Fibroblast of peridontal ligament (primary cell): ENCODE measurements around the gene SYNPO.

Source experiments
- DNase-seq: peaks from one replicate; pipeline ENCODE4 v3.0.0-alpha.2; 2010; ENCODE audit errors: extremely low read depth

Gene SYNPO

DNA sequence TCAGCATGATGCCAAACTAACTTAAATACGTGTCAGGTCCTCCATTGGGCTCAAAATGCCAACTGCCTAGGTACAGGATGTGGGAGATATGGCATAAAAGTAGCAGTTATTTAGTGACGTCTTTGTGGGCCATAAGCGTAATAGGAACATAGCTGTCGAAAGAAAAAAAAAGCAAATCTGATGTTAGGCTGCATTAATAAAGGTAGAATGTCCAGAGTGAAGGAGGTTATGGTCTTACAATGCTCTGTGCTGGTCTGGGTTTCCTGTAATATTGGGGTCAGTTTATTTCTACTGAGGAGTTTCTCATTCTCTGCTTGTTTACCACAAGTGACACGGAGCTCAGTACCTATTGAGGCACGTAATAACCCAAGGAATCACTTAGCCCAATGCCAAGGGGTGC, 33.4 kb upstream of the SYNPO start:
- no peak for DNase-seq

DNA sequence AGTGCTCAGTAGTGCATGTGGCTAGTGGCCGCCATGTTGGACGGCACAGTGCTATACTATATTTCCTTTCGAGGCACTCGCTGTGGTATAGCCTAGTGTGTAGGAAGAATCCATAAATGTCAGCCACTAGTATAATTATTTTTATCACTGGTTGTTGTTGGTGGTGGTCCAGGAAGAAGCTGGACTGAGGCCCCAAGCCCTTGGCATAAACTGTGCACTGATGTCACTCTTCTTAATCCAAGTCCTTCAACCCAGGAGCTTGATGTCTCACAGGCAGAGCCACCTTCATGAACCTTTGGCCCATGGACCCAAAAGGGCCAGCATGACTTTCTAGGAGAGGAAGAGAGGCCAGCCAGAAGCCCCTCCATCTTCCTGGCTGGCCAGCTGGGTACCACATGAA, 32.5 kb upstream of the SYNPO start:
- DNase-seq = no peak

DNA sequence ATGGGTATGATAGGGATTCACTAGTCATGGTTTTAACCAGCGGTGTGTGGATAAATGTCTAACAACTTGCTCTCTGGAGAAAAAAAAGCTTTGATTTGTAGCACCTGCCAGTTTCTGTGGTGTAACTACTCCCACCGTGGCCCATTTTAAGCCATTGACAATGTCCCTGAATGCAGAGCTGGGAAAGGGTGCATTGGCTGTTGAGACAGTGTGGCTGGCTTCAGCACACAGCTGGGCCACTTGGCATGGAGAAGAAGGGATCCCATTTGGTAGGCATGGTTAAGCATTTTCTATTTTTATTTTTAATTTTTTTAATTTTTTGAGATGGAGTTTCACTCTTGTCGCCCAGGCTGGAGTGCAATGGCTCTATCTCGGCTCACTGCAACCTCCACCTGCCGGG, 31.5 kb upstream of the SYNPO start:
- no peak for DNase-seq

GRCh38 chr5:150609843-150610584, 30.4 kb upstream of the SYNPO start:
- no peak for DNase-seq

GRCh38 chr5:150611026-150611425, 29.4 kb upstream of the SYNPO start:
- no peak for DNase-seq

DNA sequence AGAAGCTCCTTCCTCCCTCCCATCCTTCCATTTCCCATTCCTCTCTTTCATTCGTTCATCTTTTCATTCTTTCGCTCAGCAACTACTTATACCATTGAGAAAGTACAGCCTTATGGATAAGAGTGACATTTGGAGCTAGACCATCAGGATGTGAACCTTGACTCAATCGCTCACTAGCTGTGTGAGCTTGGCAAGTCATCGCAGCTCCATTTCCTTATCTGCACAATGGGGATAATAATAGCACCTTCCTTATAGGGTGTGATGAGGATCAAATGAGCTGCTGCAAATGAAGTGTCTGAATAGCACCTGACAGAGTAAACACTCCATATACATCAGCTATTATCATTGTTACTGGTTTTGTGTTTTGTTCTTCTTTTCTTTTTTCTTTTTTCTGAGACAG, 28.1 kb upstream of the SYNPO start:
- DNase-seq = no peak

DNA sequence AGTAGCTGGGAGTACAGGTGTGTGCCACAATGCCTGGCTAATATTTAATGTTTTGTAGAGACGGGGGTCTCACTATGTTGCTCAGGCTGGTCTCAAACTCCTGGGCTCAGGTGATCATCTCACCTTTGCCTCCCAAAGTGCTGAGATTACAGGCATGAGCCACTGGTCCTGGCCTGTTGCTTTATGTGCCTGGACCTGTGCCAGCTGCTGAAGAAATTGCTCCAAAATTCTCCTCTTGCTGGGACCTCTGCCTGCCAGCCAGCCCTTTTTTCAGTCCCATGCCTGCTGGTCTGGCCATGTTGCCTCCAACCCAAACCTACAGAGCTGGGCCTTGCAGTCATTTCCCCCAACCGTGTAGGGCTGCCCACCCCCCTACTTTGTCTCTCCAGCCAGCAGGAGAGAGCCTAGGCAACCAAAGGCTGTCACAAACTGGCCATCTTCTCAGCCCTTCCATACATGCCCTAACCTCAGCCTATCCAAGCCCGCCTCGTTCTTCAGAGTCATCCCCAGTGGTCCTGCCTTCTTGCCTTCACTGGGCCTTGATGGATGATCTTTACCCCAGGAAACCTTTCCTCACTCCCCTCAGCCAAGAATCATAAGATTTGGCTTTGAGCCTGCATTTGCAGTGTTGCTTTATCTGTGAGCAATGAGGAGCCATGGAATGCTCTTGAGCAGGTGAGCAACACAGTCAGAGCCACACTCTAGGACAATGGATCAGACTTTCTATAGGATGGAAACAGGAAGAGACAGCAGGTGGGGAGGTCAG, 27.4 kb upstream of the SYNPO start:
- DNase-seq = no peak

GRCh38 chr5:150613991-150614660, 26.3 kb upstream of the SYNPO start:
- no peak for DNase-seq

- DNase-seq = no peak
Measured at GRCh38 chr5:150614661-150615060, 25.8 kb upstream of the SYNPO start.

DNA sequence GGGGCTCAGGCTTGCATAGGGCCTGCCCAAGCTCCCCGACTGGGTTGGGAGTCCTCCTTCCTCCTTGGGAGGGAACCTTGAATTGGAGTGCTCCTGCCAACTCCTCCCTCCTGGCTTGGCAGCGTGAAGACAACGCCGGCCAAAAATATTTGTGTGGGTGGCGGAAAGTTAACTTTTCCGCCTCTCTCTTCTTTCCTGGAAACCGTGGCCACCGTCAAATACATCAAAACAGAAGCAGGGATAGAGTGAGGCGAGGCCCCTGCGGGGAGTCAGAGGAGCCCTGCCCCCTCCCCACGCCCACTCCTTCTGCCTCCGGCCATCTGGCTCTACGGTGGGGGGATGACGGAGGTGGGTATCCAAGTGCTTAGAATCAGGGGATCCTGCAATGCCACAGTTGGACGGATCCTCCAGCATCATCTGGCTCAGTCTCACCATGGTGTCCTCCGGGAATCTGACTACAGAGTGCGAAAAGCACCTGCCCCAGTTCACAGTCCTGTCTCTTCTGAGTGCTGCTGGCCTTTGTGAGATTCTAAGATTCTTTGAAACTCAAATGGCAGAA, 25.2 kb upstream of the SYNPO start:
- peak; percentile 50 for DNase-seq

DNA sequence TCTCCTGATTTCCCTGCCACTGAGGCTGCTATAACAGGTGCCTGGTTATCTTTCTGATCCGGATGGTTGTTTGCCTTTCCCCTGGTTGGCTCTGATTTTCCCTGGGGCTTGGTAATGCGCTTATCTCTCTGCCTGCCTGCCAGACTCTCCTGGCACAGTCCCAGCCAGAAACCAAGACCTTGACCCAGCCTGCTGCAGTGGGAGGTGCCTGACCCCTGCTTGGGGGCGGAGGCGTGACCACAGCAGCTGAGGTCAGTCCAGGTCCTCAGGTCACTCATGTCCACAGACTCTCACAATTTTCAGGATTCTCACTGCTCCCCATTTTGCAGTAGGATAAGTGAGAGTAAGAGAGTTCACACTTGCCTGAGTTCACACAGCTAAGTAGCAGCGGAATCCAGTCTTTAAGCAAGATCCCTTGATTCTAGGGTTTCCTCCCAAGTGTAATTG, 24.4 kb upstream of the SYNPO start:
- DNase-seq = no peak

DNA sequence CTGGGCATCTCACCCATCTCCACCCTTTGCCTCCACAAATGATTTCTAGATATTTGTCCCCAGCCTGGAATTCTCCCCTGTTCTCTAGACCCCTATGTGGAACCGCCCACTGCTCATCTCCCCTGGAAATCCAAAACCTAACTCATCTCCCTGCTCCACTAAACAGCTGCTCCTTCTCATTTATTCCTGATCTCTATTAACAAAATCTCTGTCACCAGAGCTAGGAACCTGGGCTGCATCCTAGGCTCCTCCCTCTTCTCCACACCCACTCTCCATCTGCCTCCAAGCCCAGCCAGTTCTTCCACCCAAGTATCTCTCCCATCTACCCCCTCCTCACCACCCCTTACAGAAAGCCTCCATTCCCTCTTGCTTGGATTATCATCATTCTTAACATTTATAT, 24.0 kb upstream of the SYNPO start:
- no peak for DNase-seq

DNA sequence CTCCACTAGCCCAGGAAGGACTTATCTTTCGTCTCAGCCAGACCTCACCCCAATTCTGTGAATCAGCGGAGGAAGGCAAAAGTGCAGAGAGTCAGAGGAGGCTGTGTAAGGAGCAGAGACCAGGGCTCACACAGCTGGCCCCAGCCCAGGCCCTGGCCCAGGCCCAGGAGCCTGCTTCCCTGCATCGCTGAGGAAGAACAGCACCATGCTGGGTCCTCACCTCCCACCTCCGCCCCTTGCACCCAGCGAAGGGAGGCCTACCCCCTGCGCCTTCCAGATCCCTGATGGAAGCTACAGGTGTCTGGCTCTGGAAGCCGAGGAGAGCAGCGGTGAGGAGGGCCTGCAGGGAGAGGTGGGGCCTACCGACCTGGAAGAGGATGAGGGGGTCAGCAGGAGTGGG, 22.3 kb upstream of the SYNPO start:
- DNase-seq = no peak

DNA sequence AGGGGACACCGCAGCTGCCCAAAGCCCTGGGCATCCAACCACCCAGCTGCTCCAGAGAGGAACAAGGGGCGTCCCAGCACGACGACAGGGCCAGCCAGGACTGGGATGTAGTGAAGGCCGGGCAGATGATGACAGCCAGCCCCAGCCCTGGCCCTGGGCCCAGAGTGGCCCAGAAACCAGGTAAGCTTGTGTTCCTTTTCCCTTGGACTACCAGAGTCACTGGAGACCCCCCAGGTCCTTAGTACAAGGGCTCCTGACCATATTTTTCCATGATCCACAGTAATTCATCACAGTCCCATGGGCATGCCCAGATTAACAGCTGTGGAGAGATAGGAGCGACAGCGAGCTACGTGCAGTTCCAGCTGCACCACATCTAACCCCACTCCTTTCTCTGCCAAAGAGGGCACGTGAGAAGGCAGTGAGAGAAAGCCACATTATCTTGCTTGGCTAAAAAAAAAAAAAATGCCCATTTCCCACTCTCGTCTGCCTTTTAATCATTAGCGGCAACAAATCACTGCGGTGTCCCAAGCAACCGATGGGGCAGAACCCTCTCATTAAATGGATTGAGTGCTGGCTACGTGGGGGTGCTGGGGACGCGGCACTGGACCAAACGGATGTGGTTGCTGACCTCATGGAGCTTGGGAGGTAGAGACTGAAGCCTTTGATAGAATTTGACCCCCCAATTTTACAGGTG, 21.7 kb upstream of the SYNPO start:
- DNase-seq = no peak

DNA sequence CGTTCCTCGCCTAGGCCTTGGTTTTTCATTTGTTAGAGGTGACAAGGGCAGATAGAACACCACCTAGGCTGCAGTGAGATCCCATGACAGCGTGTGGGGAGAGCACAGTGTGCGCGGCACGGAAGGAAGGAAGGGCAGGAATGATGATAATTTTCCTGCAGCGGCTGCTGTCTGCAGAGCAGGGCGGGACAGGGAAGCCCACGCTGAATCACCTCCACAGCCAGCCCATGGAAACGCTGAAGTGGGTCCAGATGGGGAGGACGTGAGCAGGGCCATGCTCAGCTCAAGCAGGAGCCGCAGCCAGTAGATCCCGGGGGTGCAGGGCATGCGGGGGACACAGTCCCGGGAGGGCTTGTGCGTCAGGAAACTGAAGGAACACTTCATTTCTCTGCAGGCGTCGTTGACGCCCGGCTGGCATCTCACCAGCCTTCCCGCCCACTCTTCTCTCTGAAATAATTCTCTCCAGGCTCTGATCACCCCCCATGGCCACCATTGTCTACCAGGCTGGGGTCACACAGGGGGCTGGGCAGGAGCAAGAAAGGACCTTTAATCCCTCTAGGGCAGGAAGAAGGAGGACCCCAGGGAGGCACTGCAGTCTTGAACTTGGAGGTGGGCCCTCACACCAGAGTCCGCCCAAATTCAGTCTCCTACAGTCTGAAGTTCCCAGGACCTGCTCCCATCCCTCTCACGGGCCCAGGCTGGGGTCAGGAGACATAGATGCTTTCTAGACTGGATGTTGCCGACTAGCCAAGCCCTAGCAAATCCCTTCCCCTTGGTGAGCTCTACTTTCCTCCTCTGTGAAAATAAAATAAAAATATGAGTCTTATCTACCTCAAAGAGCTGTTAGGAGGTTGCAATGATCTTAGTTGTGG, 20.9 kb upstream of the SYNPO start:
- no peak for DNase-seq

GRCh38 chr5:150621301-150621700, 19.2 kb upstream of the SYNPO start:
- DNase-seq = no peak

GRCh38 chr5:150622157-150622556, 18.3 kb upstream of the SYNPO start:
- no peak for DNase-seq

DNA sequence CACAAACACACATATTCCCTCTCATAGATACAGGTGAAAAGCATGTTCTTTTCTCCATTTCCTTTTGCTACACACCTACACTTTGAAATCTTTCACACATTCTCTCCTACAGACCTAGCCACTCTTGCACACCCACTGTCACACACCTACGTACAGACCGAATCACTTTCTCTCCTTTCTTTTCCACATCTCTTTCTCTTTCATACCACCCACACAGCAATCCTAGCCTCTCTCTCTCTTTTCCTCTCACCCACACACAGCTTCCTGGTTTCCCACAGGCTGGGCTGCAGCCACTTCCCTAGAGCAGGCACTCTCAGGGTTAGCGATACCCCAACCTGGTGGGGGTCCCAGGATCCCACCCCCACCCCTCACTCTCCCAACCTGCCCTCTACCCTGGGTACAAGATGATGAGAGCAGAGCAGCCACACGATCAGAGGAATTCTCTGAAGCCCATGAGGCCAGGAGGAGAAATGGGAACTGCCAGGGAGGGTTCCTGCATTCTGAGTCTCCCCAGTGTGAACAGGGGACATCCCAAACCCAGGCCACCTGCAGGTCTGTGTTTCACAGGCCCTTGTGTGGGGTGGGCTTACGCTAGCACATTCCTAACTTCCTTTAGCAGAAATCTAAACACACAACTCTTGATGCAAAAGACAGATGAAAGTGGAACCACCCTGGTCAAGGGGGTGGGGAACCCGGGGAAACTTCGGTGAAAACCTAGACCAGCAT, 17.1 kb upstream of the SYNPO start:
- DNase-seq = no peak

- DNase-seq = no peak
Measured at GRCh38 chr5:150623878-150624216, 16.6 kb upstream of the SYNPO start.
